ENCODE measurements around the gene PIGK.

DNA sequence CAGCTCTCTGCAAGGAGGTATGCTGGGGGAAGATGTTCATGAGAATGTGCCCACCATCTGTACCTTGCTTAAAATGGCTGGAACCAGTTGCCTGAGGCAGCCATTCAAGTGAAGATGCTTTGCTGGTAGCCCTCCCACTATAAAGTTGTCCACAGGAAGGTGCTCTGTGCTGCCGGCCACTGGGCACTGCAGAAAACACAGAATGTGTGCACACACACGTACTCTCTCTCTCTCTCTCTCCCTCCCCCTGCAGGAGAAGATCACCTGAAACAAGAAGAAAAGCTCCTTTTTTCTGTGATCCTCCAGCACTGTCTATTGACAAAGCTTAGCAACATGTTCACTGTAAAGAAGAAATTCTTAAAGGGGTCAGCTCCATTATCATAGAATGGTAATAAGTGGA lies 134.8 kb downstream of the PIGK start:
- TF ChIP-seq, protein P1, sequence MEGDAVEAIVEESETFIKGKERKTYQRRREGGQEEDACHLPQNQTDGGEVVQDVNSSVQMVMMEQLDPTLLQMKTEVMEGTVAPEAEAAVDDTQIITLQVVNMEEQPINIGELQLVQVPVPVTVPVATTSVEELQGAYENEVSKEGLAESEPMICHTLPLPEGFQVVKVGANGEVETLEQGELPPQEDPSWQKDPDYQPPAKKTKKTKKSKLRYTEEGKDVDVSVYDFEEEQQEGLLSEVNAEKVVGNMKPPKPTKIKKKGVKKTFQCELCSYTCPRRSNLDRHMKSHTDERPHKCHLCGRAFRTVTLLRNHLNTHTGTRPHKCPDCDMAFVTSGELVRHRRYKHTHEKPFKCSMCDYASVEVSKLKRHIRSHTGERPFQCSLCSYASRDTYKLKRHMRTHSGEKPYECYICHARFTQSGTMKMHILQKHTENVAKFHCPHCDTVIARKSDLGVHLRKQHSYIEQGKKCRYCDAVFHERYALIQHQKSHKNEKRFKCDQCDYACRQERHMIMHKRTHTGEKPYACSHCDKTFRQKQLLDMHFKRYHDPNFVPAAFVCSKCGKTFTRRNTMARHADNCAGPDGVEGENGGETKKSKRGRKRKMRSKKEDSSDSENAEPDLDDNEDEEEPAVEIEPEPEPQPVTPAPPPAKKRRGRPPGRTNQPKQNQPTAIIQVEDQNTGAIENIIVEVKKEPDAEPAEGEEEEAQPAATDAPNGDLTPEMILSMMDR (IDR thresholded peaks at IDR 0.05), result no peak
- TF ChIP-seq POLR2A (IDR thresholded peaks at IDR 0.05), result no peak
